Neuron (in vitro differentiated cells): ENCODE measurements around the gene LMO7.

Experiments used
- H2AFZ ChIP-seq: one replicate; pipeline ENCODE4 v1.6.1; 2013; ENCODE audit warnings: low read depth, mild to moderate bottlenecking, inconsistent platforms, low read length, moderate library complexity
- H3K27me3 ChIP-seq: one replicate; pipeline ENCODE4 v1.6.1; 2013; ENCODE audit warnings: low read length; ENCODE audit not compliant: insufficient read depth
- H3K36me3 ChIP-seq: one replicate; pipeline ENCODE4 v1.6.1; 2013; ENCODE audit warnings: low read length; ENCODE audit not compliant: insufficient read depth
- H3K4me1 ChIP-seq: one replicate; pipeline ENCODE4 v1.6.1; 2013; ENCODE audit warnings: low read length; ENCODE audit not compliant: insufficient read depth
- H3K4me3 ChIP-seq: 2 replicates; pipeline ENCODE4 v1.5.1; 2013; ENCODE audit warnings: mild to moderate bottlenecking, low read length, moderate library complexity
- H3K9me3 ChIP-seq: one replicate; pipeline ENCODE4 v1.6.1; 2013; ENCODE audit warnings: low read length

Gene LMO7

DNA sequence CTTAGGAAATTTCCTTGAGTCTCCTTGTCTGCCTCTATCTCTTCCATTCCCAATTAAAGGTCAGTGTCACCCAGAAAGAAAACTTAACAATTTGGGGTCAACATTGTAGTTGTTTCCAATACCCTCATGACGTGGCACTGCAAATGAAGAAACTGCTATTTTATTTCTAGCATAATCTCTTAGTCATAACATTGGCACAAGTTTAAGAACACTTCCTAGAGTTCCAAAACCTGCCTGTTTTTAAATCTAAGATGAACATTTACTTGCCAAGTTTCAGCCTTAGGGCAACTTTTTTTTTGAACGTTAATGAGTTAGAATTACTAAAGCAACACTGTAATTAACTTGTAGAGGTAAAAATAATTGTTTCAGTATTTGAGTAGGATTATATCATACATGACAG, 108.0 kb downstream of the LMO7 start:
- no peaks in the 10 kb centered on the region for H3K27me3 ChIP-seq
- H3K4me1 ChIP-seq: no peaks in the 10 kb centered on the region
- H3K4me3 ChIP-seq: no peak overlapping the region
- H3K9me3 ChIP-seq: no peaks in the 10 kb centered on the region
- no peaks in the 10 kb centered on the region for H3K36me3 ChIP-seq
- H2AFZ ChIP-seq: no peak overlapping the region

- Histone ChIP-seq H3K4me1 (no peaks in the 10 kb centered on the region), H3K4me3 (no peak overlapping the region), H3K36me3 (no peaks in the 10 kb centered on the region), H2AFZ (no peak overlapping the region), H3K9me3 (no peaks in the 10 kb centered on the region), H3K27me3 (no peaks in the 10 kb centered on the region)
These were observed 109.3 kb downstream of the LMO7 start for GRCh38 chr13:75745387-75745786.

DNA sequence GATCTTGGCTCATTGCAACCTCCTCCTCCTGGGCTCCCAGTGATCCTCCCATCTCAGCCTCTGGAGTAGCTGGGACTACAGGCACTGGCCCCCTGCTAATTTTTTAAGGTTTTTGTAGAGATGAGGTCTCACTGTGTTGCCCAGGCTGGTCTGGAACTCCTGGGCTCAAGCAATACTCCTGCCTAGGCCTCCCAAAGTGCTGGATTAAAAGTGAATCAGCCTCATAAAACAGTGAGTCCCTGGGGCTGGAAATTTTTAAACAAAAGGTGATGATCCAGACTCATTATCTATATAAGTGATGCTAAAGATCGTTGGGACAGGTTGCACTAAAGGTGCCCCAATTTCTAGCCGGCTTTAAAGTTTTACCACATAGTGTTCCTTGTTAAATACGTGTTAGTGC, 112.7 kb downstream of the LMO7 start:
- Histone ChIP-seq H3K4me3 (no peak overlapping the region), H2AFZ (no peak overlapping the region), H3K36me3 (no peaks in the 10 kb centered on the region), H3K4me1 (no peaks in the 10 kb centered on the region), H3K9me3 (no peaks in the 10 kb centered on the region), H3K27me3 (no peaks in the 10 kb centered on the region)

DNA sequence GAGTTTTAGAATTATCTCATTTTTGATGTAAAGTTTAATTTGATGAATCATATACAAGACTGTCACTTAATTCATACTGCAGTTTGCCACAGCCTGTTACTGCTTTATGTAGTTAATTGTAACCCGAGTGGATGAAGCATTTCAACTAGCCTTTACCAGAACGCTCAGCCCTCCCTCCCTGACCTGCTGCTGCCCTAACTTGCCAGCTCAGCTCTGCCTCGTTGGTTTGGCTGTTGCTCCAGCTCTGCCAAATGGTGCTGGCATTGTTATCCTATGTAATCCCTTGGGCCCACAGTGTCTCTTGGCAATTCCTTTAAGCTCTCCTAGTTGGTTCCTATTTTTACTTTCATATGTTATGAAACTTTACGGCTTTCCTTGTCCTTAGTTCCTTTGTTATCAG, 113.3 kb downstream of the LMO7 start:
- H3K4me3 ChIP-seq: no peak overlapping the region
- H3K4me1 ChIP-seq: no peaks in the 10 kb centered on the region
- H3K36me3 ChIP-seq: no peaks in the 10 kb centered on the region
- no peaks in the 10 kb centered on the region for H3K9me3 ChIP-seq
- H2AFZ ChIP-seq: no peak overlapping the region
- H3K27me3 ChIP-seq: no peaks in the 10 kb centered on the region

GRCh38 chr13:75751350-75751749, 115.2 kb downstream of the LMO7 start:
- Histone ChIP-seq H2AFZ (no peak overlapping the region), H3K4me3 (no peak overlapping the region), H3K27me3 (no peaks in the 10 kb centered on the region), H3K9me3 (no peaks in the 10 kb centered on the region), H3K4me1 (no peaks in the 10 kb centered on the region), H3K36me3 (no peaks in the 10 kb centered on the region)

DNA sequence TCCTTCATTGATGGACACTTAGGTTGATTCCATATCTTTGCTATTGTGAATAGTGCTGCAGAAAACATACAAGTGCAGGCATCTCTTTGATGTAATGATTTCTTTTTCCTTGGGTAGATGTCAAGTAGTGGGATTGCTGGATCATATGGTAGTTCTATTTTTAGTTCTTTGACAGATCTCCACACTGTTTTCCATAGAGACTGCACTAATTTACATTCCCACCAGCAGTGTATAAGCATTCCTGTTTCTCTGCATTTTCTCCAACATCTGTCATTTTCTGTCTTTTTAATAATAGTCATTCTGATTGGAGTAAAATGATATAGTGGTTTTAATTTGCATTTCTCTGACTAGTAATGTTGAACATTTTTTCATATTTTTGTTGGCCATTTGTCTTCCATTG, 116.7 kb downstream of the LMO7 start:
- Histone ChIP-seq H3K4me3 (no peak overlapping the region), H3K9me3 (no peaks in the 10 kb centered on the region), H3K27me3 (no peaks in the 10 kb centered on the region), H2AFZ (no peak overlapping the region), H3K4me1 (no peaks in the 10 kb centered on the region), H3K36me3 (no peaks in the 10 kb centered on the region)

DNA sequence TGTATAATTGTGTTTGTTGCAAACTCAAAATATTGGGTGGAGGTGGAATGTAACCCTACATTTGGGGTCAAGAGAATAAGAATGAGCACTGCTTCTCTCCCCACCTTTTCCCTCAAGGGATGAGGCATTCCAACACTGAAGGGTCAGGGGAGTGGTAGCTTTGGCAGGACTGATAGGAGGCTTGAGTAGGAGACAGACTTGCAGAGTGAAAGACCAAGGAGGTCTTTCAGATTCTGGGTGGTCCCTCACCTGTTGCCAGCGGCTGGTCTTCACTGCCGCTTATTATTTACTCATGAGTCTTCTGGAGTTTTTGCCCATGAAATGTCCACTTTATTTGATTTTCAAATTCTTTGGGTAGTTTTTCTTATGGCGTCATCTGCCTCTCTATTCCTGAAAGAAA, 118.8 kb downstream of the LMO7 start:
- no peaks in the 10 kb centered on the region for H3K36me3 ChIP-seq
- H3K27me3 ChIP-seq: no peaks in the 10 kb centered on the region
- no peak overlapping the region for H3K4me3 ChIP-seq
- no peaks in the 10 kb centered on the region for H3K9me3 ChIP-seq
- H3K4me1 ChIP-seq: no peaks in the 10 kb centered on the region
- no peak overlapping the region for H2AFZ ChIP-seq

- Histone ChIP-seq H3K4me3 (no peak overlapping the region), H3K9me3 (no peaks in the 10 kb centered on the region), H2AFZ (no peak overlapping the region), H3K27me3 (no peaks in the 10 kb centered on the region), H3K36me3 (no peaks in the 10 kb centered on the region), H3K4me1 (no peaks in the 10 kb centered on the region)
These were observed 121.2 kb downstream of the LMO7 start for GRCh38 chr13:75757336-75757735.

DNA sequence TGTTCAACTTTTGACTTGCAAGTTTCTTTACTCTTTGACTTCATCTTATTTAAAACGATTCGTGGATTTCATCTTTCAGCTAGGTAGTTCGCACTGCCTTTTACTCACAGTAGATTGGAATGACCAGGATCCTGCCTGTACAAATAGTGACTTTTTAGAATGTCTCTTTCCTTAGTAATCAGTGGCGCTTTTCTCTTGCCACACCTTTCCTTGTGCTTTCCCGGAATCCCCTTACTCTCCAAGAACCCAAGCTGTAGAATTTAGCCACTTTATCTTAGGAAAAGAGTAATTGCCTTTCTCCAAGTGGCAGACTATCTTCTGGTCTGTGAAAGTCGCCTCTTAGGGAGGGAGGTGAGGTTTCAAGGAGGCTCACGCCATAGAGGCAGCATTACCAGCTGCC, 123.4 kb downstream of the LMO7 start:
- Histone ChIP-seq H2AFZ (no peak overlapping the region), H3K4me3 (no peak overlapping the region), H3K4me1 (no peaks in the 10 kb centered on the region), H3K27me3 (no peaks in the 10 kb centered on the region), H3K36me3 (no peaks in the 10 kb centered on the region), H3K9me3 (no peaks in the 10 kb centered on the region)

- Histone ChIP-seq H3K4me1 (no peaks in the 10 kb centered on the region), H3K27me3 (no peaks in the 10 kb centered on the region), H2AFZ (no peak overlapping the region), H3K9me3 (no peaks in the 10 kb centered on the region), H3K4me3 (no peak overlapping the region), H3K36me3 (no peaks in the 10 kb centered on the region)
These were observed 124.2 kb downstream of the LMO7 start for GRCh38 chr13:75760131-75761021.

- Histone ChIP-seq H3K27me3 (no peaks in the 10 kb centered on the region), H3K36me3 (no peaks in the 10 kb centered on the region), H3K4me1 (no peaks in the 10 kb centered on the region), H2AFZ (no peak overlapping the region), H3K4me3 (no peak overlapping the region), H3K9me3 (no peaks in the 10 kb centered on the region)
These were observed 125.2 kb downstream of the LMO7 start for GRCh38 chr13:75761369-75761768.

DNA sequence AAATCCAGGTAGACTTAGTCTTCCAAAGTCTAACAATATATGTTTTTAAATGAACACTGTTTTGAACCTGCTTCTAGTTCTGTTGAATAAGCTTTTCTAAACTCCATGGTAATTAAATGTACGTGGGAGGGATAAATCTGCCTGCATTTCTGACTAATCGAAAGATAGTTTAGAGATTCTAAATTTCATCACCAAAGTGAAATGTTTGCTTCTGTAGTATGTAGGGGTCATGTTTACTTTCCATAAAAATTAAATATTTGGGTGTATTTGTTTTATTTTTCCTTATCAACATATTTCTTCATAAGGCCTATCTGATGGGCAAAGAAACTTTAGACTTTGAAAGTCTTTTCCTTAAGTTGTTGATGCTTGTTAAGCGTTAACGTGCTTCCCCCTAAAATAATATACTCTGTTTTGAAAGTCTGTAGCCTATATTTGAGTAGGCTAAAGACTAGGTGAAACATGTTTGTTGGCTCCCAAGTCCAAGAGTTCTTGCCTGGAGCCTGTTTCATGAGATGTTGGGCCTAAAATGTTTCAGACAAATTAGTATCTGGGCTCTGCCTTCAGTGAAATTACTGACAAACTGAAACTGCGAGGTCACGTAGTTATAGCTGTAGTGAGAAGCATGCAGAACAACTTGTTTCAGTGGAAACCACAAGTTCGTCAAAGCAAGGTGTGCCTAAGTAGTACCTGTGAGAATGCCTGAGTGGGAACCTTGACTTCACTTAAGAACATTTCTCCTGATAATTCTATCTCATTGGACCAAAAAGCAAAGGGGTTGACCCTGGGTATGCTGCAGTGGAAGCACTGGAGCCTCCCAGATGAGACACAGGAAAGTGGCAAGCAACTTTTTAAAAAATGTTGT, 126.2 kb downstream of the LMO7 start:
- Histone ChIP-seq H3K4me1 (no peaks in the 10 kb centered on the region), H3K9me3 (no peaks in the 10 kb centered on the region), H3K27me3 (no peaks in the 10 kb centered on the region), H3K36me3 (no peaks in the 10 kb centered on the region), H2AFZ (no peak overlapping the region), H3K4me3 (no peak overlapping the region)

GRCh38 chr13:75762955-75763354, 126.8 kb downstream of the LMO7 start:
- Histone ChIP-seq H3K4me1 (no peaks in the 10 kb centered on the region), H3K36me3 (no peaks in the 10 kb centered on the region), H3K9me3 (no peaks in the 10 kb centered on the region), H2AFZ (no peak overlapping the region), H3K4me3 (no peak overlapping the region), H3K27me3 (no peaks in the 10 kb centered on the region)
